Bronchial epithelial cell (primary cell): Measurements from ENCODE around the gene FAM114A1. TPM values are rescaled to one million over a fixed set of nuclear protein-coding genes. Genes with fewer than 3 reads are reported as not detected.

Experiments used
- DNase-seq: peaks from one replicate; pipeline ENCODE4 v3.0.0-alpha.2; 2010; ENCODE audit warnings: low read depth
- FAIRE-seq: peaks from 2 replicates; lab custom pipeline; 2011; peaks lifted over from hg19 to GRCh38; lab: Jason Lieb, UNC
- H3K27me3 ChIP-seq: 2 replicates; pipeline ENCODE4 v1.5.1; 2011; ENCODE audit warnings: low read length; ENCODE audit not compliant: control insufficient read depth, insufficient read depth
- H3K36me3 ChIP-seq: 2 replicates; pipeline ENCODE4 v1.5.1; 2011; ENCODE audit warnings: low read length; ENCODE audit not compliant: control insufficient read depth, insufficient read depth
- H3K4me3 ChIP-seq: 2 replicates; pipeline ENCODE4 v1.5.1; 2011; ENCODE audit warnings: mild to moderate bottlenecking, low read depth, low read length, control low read depth
- total RNA-seq: library from RNA; depleted of rRNA; stranded (reverse); fragments of >200 nt; gene quantifications from 2 replicates; pipeline ENCODE4 v1.2.1, GENCODE V29; 2014
- TF ChIP-seq, protein P1 (sequence below): IDR thresholded peaks from 2 replicates; pipeline ENCODE4 v1.5.1; 2011; ENCODE audit warnings: mild to moderate bottlenecking, moderate library complexity, low read length, control low read depth, inconsistent platforms; ENCODE audit not compliant: insufficient read depth, severe bottlenecking

The FAM114A1 gene
- total RNA-seq, 1 donor from 2014 or later = 44.2 TPM

DNA sequence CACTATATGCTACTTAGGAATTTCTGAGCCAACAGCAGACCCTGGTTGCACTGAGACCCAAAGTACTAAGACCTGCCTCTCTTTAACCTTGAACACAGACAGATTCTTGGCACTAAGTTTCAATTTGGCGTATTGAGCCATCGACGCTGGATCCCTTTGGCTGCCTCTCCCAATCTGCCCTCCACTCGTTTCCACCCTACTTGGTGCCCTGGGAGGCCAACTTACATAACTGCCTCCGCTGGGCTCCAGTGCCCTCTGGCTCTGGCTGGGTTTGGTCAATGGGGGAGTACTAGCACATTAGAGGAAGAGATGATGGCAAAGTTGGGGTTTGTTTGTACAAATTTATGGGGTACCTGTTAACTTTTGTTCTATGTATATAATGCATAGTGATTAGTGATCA lies 101.1 kb downstream of the FAM114A1 start:
- Histone ChIP-seq H3K4me3 (no peak overlapping the region), H3K27me3 (no peaks in the 10 kb centered on the region), H3K36me3 (peaks cover 1% of the 10 kb centered on the region)
- FAIRE-seq (no peak), DNase-seq (no peak)
- TF ChIP-seq, protein P1, sequence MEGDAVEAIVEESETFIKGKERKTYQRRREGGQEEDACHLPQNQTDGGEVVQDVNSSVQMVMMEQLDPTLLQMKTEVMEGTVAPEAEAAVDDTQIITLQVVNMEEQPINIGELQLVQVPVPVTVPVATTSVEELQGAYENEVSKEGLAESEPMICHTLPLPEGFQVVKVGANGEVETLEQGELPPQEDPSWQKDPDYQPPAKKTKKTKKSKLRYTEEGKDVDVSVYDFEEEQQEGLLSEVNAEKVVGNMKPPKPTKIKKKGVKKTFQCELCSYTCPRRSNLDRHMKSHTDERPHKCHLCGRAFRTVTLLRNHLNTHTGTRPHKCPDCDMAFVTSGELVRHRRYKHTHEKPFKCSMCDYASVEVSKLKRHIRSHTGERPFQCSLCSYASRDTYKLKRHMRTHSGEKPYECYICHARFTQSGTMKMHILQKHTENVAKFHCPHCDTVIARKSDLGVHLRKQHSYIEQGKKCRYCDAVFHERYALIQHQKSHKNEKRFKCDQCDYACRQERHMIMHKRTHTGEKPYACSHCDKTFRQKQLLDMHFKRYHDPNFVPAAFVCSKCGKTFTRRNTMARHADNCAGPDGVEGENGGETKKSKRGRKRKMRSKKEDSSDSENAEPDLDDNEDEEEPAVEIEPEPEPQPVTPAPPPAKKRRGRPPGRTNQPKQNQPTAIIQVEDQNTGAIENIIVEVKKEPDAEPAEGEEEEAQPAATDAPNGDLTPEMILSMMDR = no peak

DNA sequence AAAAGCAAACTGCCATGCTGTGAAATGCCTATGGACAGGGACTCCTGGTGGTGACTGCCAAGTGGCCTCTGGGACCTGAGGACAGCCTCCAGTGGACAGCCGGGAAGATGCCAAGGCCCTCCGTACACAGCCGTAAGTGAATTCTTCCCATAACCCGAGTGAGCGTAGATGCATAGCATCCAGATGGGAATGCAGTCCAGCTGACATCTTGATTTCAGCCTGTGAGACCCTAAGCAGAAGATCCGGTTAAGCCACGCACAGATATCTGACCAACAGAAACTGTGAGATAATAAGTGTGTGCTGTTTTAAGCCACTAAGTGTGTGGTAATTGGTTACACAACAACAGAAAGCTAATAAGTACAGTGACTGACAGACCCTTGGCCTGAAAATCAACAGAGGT lies 108.7 kb downstream of the FAM114A1 start:
- no peaks in the 10 kb centered on the region for H3K27me3 ChIP-seq
- no peak for FAIRE-seq

DNA sequence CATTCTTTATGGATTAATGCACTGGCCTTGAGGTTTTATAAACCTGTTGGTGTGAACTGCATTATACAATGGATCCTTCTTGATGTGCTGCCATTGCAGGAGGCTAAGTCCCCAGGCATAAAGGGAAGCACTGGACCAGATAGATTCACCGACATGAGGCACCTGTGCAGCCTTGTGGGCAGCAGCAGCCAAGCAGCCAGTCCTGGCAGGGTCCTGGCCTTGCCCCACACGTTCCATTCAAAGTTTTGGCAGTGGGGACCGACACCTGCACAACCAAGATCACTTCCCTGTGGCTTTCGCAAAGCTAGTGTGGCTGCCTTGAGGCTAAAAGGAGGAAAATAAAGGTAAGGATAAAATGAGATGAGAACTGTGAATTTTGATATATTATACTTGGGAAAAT lies 111.5 kb downstream of the FAM114A1 start:
- no peak for FAIRE-seq
- Histone ChIP-seq H3K36me3 (no peaks in the 10 kb centered on the region), H3K4me3 (no peak overlapping the region), H3K27me3 (no peaks in the 10 kb centered on the region)
- no peak for DNase-seq
- TF ChIP-seq, protein P1 = no peak

More for the DNA sequence above, 108.7 kb downstream of the FAM114A1 start:
- DNase-seq = no peak
- H3K36me3 ChIP-seq = no peaks in the 10 kb centered on the region
- no peak overlapping the region for H3K4me3 ChIP-seq
- TF ChIP-seq, protein P1 = no peak

DNA sequence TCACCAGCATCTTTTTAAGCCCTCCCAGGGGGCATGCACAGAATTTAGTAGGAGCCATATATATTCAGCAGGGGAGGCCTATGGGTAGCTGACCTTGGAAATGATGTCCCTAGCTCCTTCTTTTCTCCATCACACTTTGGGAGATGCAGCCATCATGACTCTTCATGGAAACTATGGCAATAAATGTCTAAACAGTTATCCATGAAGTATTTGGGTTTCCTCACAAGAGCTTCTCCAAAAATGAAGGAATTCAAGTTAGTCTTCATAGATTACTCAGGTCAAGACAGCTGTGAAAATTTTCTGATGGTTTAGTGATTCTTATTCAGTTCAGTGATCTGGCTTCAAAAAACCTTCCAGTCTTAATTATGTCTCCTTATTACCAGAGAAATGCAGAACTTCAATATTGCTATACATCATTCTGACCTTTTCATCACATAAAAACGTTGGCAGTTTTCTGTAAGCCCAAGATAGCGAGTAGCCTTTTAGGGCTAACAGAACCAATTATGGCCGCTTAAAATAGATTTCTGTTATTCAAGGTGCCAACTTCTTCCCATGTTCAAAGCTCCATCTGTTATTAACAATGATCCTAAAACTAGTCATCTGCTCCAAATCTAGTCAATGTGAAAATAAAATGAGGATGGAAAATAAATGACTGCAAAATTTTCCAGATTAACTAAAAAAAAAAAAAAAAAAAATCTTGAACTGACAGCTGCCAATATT lies 112.1 kb downstream of the FAM114A1 start:
- DNase-seq (no peak), FAIRE-seq (no peak)
- TF ChIP-seq, protein P1 = no peak
- Histone ChIP-seq H3K4me3 (no peak overlapping the region), H3K27me3 (no peaks in the 10 kb centered on the region), H3K36me3 (no peaks in the 10 kb centered on the region)

DNA sequence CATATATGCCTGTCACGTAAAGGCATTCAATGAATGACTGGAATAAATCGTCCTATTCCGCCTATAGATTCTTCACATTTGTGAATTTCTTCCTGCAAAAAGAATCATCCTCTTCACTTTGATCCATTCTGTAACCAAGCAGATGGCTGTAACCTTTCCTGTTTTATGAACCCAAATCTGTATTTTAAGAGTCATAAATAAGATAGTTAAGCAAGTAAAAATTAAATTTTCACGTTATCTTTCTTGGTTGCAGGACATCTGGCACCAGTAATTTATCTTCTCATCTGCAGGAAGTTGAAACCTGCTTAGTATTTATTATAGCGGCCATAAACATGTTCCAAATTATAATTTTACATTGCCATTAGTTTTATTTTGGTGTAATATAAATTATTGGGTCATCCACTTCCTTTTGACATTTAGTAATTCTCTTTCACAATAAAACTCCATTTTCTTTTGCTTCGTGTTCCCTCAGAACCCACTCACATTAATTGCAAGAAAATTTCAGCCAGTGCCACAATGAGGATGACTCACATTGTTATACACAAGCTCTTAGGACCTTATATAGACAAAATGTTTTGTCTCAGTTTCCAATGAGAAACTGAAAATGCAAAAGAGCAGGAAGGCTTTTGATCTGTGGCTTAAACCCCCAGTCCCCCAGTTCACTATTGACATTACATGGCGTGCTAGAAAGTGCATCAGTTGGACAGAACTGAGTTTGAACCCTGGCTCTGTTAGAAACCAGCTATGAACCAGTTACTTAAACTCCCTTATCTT lies 113.5 kb downstream of the FAM114A1 start:
- Histone ChIP-seq H3K27me3 (no peaks in the 10 kb centered on the region), H3K4me3 (no peak overlapping the region), H3K36me3 (no peaks in the 10 kb centered on the region)
- FAIRE-seq (no peak), DNase-seq (peak; percentile 53)
- TF ChIP-seq, protein P1 = no peak
